ENCODE results near the gene TMEM114.

TMEM114 gene

DNA sequence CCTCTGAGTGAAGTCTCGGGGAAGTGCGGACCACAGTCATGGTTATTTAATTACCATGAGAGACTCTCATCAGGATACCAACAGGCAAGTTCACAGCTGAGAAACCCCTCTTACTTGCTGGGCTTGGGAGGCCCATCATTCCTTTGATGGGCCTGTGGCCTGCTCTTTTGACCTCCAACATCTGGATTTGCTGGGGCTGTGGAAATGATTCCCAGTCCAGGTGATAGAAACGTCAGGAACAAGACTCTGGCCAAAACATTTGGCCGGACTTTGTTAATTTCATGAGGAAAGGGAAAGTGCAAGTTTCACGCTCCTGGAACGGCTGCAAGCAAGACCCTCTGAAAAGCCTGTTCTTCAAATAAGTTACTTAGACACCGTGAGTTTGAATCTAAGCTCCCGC is 42.5 kb downstream of the TMEM114 start:
- DNase-seq: no peak

- DNase-seq: no peak
These were observed 45.9 kb downstream of the TMEM114 start for GRCh38 chr16:8544406-8544805.

- no peak for DNase-seq
These were observed 47.1 kb downstream of the TMEM114 start for GRCh38 chr16:8543258-8543657.

GRCh38 chr16:8542393-8542792 is 47.9 kb downstream of the TMEM114 start:
- DNase-seq: no peak

DNA sequence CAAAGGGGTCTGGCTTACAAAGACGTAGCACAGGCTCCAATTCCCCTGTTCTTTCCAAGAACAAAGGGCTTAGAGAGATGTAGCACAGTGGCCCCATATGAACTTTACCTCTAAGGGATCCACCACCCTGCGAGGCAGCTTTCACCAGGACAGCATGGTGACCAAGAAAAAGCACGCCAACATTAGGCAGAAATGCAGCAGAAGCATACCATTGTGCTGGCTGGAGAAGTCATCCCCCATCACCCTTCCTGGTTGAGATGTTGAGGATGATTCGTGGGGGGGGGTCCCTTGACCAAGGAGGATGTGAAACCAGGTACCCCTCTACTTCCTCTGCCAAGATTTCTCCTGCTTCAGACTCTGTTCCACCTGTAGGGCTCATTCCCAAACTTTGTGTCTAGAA is 48.4 kb downstream of the TMEM114 start:
- DNase-seq: no peak

GRCh38 chr16:8537691-8538342 is 52.5 kb downstream of the TMEM114 start:
- no peak for DNase-seq

GRCh38 chr16:8533509-8533908 is 56.8 kb downstream of the TMEM114 start:
- no peak for DNase-seq

GRCh38 chr16:8530752-8531384 is 59.4 kb downstream of the TMEM114 start:
- no peak for DNase-seq

GRCh38 chr16:8528471-8528870 is 61.8 kb downstream of the TMEM114 start:
- no peak for DNase-seq

- DNase-seq: no peak
These were observed 66.4 kb downstream of the TMEM114 start for GRCh38 chr16:8523932-8524331.

- no peak for DNase-seq
These were observed 67.6 kb downstream of the TMEM114 start for GRCh38 chr16:8522757-8523156.

DNA sequence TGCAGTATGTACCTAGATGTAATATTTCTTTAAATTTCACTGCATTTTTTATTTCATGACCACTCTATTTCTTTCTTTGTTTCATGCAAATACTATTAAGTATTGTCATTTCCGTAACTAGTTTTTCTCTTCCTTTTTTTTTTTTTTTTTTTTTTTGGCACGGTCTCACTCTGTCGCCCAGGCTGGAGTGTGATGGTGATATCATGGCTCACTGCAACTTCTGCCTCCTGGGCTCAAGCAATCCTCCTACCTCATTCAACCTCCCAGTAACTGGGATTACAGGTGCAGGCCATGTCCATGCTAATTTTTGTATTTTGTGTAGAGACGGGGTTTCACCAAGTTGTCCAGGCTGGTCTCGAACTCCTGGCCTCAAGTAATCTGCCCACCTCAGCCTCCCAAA is 70.7 kb downstream of the TMEM114 start:
- no peak for DNase-seq
